Measurements from ENCODE around the gene PTRHD1. TPM values are rescaled to one million over a fixed set of nuclear protein-coding genes. Genes with fewer than 3 reads are reported as not detected.

The PTRHD1 gene
- polyA plus RNA-seq, 1 of the 3 experiments (the other 2 are of a cell fraction): 74.4 TPM

DNA sequence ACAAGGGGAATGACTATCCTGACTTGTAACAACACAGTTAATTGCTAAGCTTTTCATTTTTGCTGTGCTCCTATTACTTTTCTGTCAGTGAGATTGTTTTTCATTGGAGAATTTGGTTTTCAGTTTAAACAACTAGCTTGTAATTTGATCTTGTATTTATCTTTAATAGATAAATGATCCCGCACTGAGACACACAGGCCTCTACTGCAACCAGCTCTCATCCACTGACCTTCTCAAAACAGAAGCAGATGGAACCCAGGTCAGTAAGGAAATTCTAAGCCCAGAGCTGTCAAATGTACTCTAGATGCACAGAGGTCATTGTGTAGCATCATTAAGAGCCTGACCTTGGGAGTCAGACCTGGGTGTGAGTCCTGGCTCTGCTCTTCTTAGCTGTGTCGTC lies 30.7 kb downstream of the PTRHD1 start:
- Histone ChIP-seq H3K27ac (ENCODE audit: low read depth in 2 of 2, low read length in 1 of 2) (no peak overlapping the region), H3K9me2 (no peaks in the 10 kb centered on the region), H4K20me1 (ENCODE audit: insufficient read depth) (no peaks in the 10 kb centered on the region), H3K9me3 (no peaks in the 10 kb centered on the region), H3K4me1 (ENCODE audit: control insufficient read depth in 1 of 2, insufficient read depth in 2 of 2, low read depth in 1 of 2, low read length in 1 of 2) (no peaks in the 10 kb centered on the region), H3K4me3 (ENCODE audit: low read depth in 2 of 2, low read length in 1 of 2) (no peak overlapping the region), H3K4me2 (no peak overlapping the region), H3K79me2 (ENCODE audit: insufficient read depth) (no peaks in the 10 kb centered on the region), H3K27me3 (ENCODE audit: insufficient read depth) (no peaks in the 10 kb centered on the region), H3K9ac (no peak overlapping the region), H3K36me3 (replicated peaks in 1 of 2; ENCODE audit: control insufficient read depth in 1 of 2, insufficient read depth in 2 of 2, low read length in 1 of 2) (peaks cover 25 to 29% of the 10 kb centered on the region in 2 experiments), H2AFZ (ENCODE audit: low read depth) (no peak overlapping the region), H3F3A (replicated peaks; ENCODE audit: insufficient read depth) (no peaks in the 10 kb centered on the region)
- 97% methylated on average over 2 of the region's 2 CpGs for WGBS (ENCODE audit: low lambda C conversion rate)
- ChIA-PET POLR2A (no interaction called here), CTCF (interaction anchor here (0.8 to 1.4 kb wide), 3 partner anchors 39 to 352 kb away, joined by 3 to 4 read pairs (median 4); no protein-coding TSS in a partner anchor)
- TF ChIP-seq, protein P1, sequence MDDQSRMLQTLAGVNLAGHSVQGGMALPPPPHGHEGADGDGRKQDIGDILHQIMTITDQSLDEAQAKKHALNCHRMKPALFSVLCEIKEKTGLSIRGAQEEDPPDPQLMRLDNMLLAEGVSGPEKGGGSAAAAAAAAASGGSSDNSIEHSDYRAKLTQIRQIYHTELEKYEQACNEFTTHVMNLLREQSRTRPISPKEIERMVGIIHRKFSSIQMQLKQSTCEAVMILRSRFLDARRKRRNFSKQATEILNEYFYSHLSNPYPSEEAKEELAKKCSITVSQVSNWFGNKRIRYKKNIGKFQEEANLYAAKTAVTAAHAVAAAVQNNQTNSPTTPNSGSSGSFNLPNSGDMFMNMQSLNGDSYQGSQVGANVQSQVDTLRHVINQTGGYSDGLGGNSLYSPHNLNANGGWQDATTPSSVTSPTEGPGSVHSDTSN (IDR thresholded peaks at IDR 0.05): no peak
- TF ChIP-seq FOXJ3 (CRISPR knock-in tag; IDR thresholded peaks at IDR 0.05) (no peak), SMC3 (IDR thresholded peaks at IDR 0.05; ENCODE audit: low read depth, low read length) (no peak), ELF1 (IDR thresholded peaks at IDR 0.05) (no peak), MXI1 (IDR thresholded peaks at IDR 0.05; ENCODE audit: low read depth, low read length) (no peak), POLR2AphosphoS5 (IDR thresholded peaks at IDR 0.05; ENCODE audit: low read depth, low read length) (no peak), NFIC (IDR thresholded peaks at IDR 0.05; ENCODE audit: borderline replicate concordance) (no peak), FOSL2 (IDR thresholded peaks at IDR 0.05; ENCODE audit: borderline replicate concordance, low read depth) (no peak), TAF1 (IDR thresholded peaks at IDR 0.05; ENCODE audit: borderline replicate concordance, low read depth, low read length) (no peak), JUND (IDR thresholded peaks at IDR 0.05) (no peak)
- TF ChIP-seq, protein P2, sequence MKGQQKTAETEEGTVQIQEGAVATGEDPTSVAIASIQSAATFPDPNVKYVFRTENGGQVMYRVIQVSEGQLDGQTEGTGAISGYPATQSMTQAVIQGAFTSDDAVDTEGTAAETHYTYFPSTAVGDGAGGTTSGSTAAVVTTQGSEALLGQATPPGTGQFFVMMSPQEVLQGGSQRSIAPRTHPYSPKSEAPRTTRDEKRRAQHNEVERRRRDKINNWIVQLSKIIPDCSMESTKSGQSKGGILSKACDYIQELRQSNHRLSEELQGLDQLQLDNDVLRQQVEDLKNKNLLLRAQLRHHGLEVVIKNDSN (IDR thresholded peaks at IDR 0.05; ENCODE audit: borderline replicate concordance, low read depth): no peak
- TF ChIP-seq, protein P3, sequence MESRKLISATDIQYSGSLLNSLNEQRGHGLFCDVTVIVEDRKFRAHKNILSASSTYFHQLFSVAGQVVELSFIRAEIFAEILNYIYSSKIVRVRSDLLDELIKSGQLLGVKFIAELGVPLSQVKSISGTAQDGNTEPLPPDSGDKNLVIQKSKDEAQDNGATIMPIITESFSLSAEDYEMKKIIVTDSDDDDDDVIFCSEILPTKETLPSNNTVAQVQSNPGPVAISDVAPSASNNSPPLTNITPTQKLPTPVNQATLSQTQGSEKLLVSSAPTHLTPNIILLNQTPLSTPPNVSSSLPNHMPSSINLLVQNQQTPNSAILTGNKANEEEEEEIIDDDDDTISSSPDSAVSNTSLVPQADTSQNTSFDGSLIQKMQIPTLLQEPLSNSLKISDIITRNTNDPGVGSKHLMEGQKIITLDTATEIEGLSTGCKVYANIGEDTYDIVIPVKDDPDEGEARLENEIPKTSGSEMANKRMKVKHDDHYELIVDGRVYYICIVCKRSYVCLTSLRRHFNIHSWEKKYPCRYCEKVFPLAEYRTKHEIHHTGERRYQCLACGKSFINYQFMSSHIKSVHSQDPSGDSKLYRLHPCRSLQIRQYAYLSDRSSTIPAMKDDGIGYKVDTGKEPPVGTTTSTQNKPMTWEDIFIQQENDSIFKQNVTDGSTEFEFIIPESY (IDR thresholded peaks at IDR 0.05; ENCODE audit: borderline replicate concordance, low read depth): no peak
- DNase-seq: no peak

DNA sequence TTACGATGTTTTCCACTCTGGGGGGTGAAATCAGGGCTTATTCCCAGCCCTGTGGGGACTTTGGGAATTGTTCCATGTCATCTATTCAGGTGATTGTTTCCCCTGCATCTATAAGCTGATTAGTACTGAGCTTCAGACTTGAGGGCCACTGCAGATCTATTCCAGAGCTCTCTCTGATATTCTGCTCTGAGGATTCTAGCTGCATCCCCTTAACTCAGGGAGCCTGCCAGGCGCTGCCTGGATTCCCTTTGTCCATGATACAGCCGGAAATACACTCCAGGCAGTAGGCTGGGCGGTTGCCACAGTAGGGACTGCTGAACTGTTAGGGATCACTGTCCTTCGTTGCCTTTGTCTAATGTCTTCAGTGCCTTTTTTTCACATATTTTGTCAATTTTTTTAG lies 31.3 kb downstream of the PTRHD1 start:
- H3K36me3 ChIP-seq (replicated peaks in 1 of 2; ENCODE audit: control insufficient read depth in 1 of 2, insufficient read depth in 2 of 2, low read length in 1 of 2): peaks cover 26 to 27% of the 10 kb centered on the region in 2 experiments
- H3K4me3 ChIP-seq (ENCODE audit: low read depth in 2 of 2, low read length in 1 of 2): no peak overlapping the region
- H3K4me2 ChIP-seq: no peak overlapping the region
- 88% methylated on average over 5 of the region's 5 CpGs for WGBS (ENCODE audit: low lambda C conversion rate)
- no peak overlapping the region for H3K27ac ChIP-seq (ENCODE audit: low read depth in 2 of 2, low read length in 1 of 2)
- no peaks in the 10 kb centered on the region for H3K9me2 ChIP-seq
- no peak overlapping the region for H3K9ac ChIP-seq
- H4K20me1 ChIP-seq (ENCODE audit: insufficient read depth): no peaks in the 10 kb centered on the region
- H3F3A ChIP-seq (replicated peaks; ENCODE audit: insufficient read depth): no peaks in the 10 kb centered on the region
- H2AFZ ChIP-seq (ENCODE audit: low read depth): no peak overlapping the region
- ChIA-PET POLR2A (no interaction called here), CTCF (interaction anchor here (0.8 to 1.4 kb wide), 3 partner anchors 18 to 352 kb away, joined by 3 to 4 read pairs (median 4); no protein-coding TSS in a partner anchor)
- no peaks in the 10 kb centered on the region for H3K4me1 ChIP-seq (ENCODE audit: control insufficient read depth in 1 of 2, insufficient read depth in 2 of 2, low read depth in 1 of 2, low read length in 1 of 2)
- H3K9me3 ChIP-seq: no peaks in the 10 kb centered on the region
- H3K79me2 ChIP-seq (ENCODE audit: insufficient read depth): no peaks in the 10 kb centered on the region
- H3K27me3 ChIP-seq (ENCODE audit: insufficient read depth): no peaks in the 10 kb centered on the region
- TF ChIP-seq SIN3A (IDR thresholded peaks at IDR 0.05; ENCODE audit: borderline replicate concordance, low read depth, low read length) (no peak), CHD2 (IDR thresholded peaks at IDR 0.05; ENCODE audit: low read length, partially characterized antibody) (no peak), TCF12 (IDR thresholded peaks at IDR 0.05) (no peak), ELF1 (IDR thresholded peaks at IDR 0.05) (no peak), YY1 (IDR thresholded peaks at IDR 0.05; ENCODE audit: low read depth) (no peak)
- DNase-seq: no peak
